Adrenal gland (tissue), 5 donors: ENCODE measurements around the gene GOT1.

Experiments
- POLR2A ChIP-seq, 2 donors: fragments of 450-650 bp; IDR thresholded peaks; one replicate each; pipeline ENCODE4 v1.6.1; 2017; ENCODE audit warnings: antibody characterized with exemption in 2 of 2, mild to moderate bottlenecking in 2 of 2, moderate library complexity in 1 of 2
- TF ChIP-seq, protein P1 (sequence below), 6 experiments: fragments of 450-650 bp in 4 of 6; fragments of 200-600 bp in 2 of 6; sonication (generic) in 1 of 6; IDR thresholded peaks; 1 replicate in 5 of 6; 2 replicates in 1 of 6; pipeline versions ENCODE4 v1.5.1 to v1.8.0; 2016 to 2021; ENCODE audit warnings: antibody characterized with exemption in 6 of 6, mild to moderate bottlenecking in 2 of 6, moderate library complexity in 1 of 6
- donor health status: DM: no; HTN: no; CAD: no.

DNA sequence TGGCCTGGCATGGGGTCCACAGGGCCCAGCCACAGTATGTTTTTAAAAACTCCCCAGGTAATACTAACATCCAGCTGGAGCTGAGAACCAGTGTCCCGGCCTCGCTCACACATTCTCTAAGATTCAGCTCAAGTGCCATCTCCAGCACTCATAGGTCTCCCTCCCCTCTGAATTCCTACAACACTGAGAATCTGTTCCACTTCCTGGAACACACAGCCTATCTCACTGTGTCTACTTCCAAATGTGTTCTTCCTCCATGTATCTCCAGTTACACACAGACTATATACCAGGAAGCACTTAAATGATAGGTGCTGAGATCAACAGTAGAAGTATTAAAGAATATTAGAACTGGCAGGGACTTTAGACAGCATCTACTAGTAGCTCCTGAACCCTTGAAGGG, 10.7 kb downstream of the GOT1 start:
- TF ChIP-seq, protein P1, sequence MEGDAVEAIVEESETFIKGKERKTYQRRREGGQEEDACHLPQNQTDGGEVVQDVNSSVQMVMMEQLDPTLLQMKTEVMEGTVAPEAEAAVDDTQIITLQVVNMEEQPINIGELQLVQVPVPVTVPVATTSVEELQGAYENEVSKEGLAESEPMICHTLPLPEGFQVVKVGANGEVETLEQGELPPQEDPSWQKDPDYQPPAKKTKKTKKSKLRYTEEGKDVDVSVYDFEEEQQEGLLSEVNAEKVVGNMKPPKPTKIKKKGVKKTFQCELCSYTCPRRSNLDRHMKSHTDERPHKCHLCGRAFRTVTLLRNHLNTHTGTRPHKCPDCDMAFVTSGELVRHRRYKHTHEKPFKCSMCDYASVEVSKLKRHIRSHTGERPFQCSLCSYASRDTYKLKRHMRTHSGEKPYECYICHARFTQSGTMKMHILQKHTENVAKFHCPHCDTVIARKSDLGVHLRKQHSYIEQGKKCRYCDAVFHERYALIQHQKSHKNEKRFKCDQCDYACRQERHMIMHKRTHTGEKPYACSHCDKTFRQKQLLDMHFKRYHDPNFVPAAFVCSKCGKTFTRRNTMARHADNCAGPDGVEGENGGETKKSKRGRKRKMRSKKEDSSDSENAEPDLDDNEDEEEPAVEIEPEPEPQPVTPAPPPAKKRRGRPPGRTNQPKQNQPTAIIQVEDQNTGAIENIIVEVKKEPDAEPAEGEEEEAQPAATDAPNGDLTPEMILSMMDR (IDR thresholded peaks at IDR 0.05), result no peak
- no peak for TF ChIP-seq POLR2A (IDR thresholded peaks at IDR 0.05)
